Measurements from ENCODE around the gene MPPED1. TPM values are rescaled to one million over a fixed set of nuclear protein-coding genes. Genes with fewer than 3 reads are reported as not detected.

The MPPED1 gene
- total RNA-seq, 1 experiment from 2014 or later: not detected

- H3K79me2 ChIP-seq (ENCODE audit: low read depth): no peaks in the 10 kb centered on the region
- H2AFZ ChIP-seq: no peak overlapping the region
- intact Hi-C loops (cut with micrococcal nuclease; ENCODE audit: unreplicated experiment): no loop called here
- TF ChIP-seq, protein P1, sequence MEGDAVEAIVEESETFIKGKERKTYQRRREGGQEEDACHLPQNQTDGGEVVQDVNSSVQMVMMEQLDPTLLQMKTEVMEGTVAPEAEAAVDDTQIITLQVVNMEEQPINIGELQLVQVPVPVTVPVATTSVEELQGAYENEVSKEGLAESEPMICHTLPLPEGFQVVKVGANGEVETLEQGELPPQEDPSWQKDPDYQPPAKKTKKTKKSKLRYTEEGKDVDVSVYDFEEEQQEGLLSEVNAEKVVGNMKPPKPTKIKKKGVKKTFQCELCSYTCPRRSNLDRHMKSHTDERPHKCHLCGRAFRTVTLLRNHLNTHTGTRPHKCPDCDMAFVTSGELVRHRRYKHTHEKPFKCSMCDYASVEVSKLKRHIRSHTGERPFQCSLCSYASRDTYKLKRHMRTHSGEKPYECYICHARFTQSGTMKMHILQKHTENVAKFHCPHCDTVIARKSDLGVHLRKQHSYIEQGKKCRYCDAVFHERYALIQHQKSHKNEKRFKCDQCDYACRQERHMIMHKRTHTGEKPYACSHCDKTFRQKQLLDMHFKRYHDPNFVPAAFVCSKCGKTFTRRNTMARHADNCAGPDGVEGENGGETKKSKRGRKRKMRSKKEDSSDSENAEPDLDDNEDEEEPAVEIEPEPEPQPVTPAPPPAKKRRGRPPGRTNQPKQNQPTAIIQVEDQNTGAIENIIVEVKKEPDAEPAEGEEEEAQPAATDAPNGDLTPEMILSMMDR (conservative IDR thresholded peaks at IDR 0.05): no peak
- TF ChIP-seq EZH2 (IDR thresholded peaks at IDR 0.05; ENCODE audit: low read depth): no peak
- no peaks in the 10 kb centered on the region for H3K36me3 ChIP-seq (ENCODE audit: low read depth)
- BruUV-seq (replicated peaks): no TSS peak
- H3F3A ChIP-seq (ENCODE audit: insufficient read depth, low read depth): no peaks in the 10 kb centered on the region
- H3K9me3 ChIP-seq (ENCODE audit: insufficient read depth, low read depth): no peaks in the 10 kb centered on the region
- ChIA-PET CTCF (no interaction called here), POLR2A (ENCODE audit: unreplicated experiment) (no interaction called here)
- H4K20me1 ChIP-seq (ENCODE audit: insufficient read depth): no peaks in the 10 kb centered on the region
- H3K4me2 ChIP-seq: no peak overlapping the region
- no peak overlapping the region for H3K4me3 ChIP-seq
- H3K27ac ChIP-seq: no peak overlapping the region
- no peaks in the 10 kb centered on the region for H3K4me1 ChIP-seq (replicated peaks; ENCODE audit: insufficient read depth)
- peaks cover 99% of the 10 kb centered on the region for H3K27me3 ChIP-seq (ENCODE audit: insufficient read depth, low read depth)
- DNase-seq: no peak
- H3K9me2 ChIP-seq (ENCODE audit: insufficient read depth): no peaks in the 10 kb centered on the region
Observed at GRCh38 chr22:43529461-43529860, 117.6 kb downstream of the MPPED1 start.

- Histone ChIP-seq H3K27ac (no peak overlapping the region), H3K4me1 (replicated peaks; ENCODE audit: insufficient read depth) (no peaks in the 10 kb centered on the region), H3K4me3 (no peak overlapping the region), H3K79me2 (ENCODE audit: low read depth) (no peaks in the 10 kb centered on the region), H3K4me2 (no peak overlapping the region), H4K20me1 (ENCODE audit: insufficient read depth) (no peaks in the 10 kb centered on the region), H3K36me3 (ENCODE audit: low read depth) (no peaks in the 10 kb centered on the region), H3K9me2 (ENCODE audit: insufficient read depth) (no peaks in the 10 kb centered on the region), H3F3A (ENCODE audit: insufficient read depth, low read depth) (no peaks in the 10 kb centered on the region), H3K27me3 (ENCODE audit: insufficient read depth, low read depth) (peaks cover 99% of the 10 kb centered on the region), H3K9me3 (ENCODE audit: insufficient read depth, low read depth) (no peaks in the 10 kb centered on the region), H2AFZ (no peak overlapping the region)
- intact Hi-C loops (cut with micrococcal nuclease; ENCODE audit: unreplicated experiment): no loop called here
- no peak for TF ChIP-seq EZH2 (IDR thresholded peaks at IDR 0.05; ENCODE audit: low read depth)
- TF ChIP-seq, protein P1 (conservative IDR thresholded peaks at IDR 0.05): no peak
- DNase-seq: no peak
- no TSS peak for BruUV-seq (replicated peaks)
- ChIA-PET CTCF (no interaction called here), POLR2A (ENCODE audit: unreplicated experiment) (no interaction called here)
Observed at GRCh38 chr22:43529934-43530333, 118.1 kb downstream of the MPPED1 start.

DNA sequence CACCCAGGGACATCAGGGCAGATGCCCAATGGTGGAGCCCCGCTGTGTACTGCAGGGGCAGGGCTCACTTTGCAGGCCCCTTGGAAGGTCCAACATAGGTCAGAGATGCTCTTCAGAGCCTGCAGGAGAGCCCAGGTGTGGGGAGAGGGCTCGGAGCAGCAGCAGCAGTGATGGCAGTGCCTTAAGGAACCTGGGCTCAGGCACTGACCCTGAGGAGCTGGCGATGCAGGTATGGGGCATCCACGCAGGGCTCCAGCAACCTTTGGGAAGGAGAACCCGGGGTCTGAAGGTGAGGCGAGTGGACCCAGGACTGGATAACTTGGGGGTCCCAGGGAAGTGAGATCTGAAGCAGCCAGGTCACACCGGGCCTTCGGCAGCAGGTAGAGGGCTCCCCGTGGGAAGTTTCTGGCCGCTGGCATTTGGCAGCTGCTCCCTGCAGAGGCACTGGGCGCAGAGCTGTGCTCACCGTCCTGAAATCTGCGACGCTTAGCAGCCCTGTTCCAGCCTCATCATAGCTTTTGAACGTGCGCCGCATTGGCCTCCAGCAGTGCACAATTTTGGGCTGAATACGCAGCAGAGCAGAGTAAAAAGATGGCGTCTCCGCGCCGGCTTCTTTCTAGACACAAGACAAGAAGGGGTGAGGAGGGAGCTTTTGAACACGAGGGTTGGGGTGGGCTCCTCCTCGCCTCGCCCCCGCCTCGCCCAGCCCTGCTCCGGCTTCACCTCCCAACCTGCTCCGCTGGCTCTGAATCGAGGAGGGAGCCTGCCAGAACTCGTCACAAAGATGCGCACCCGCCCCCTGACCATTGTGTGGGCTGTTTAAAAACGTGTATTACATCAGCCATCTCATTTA, 118.8 kb downstream of the MPPED1 start:
- CTCF ChIA-PET: no interaction called here

More for the DNA sequence above, 118.8 kb downstream of the MPPED1 start:
- Histone ChIP-seq H3K9me3 (ENCODE audit: insufficient read depth, low read depth) (no peaks in the 10 kb centered on the region), H2AFZ (no peak overlapping the region), H3F3A (ENCODE audit: insufficient read depth, low read depth) (no peaks in the 10 kb centered on the region), H3K36me3 (ENCODE audit: low read depth) (no peaks in the 10 kb centered on the region), H3K27ac (no peak overlapping the region), H3K4me2 (no peak overlapping the region), H3K4me1 (replicated peaks; ENCODE audit: insufficient read depth) (no peaks in the 10 kb centered on the region), H3K79me2 (ENCODE audit: low read depth) (no peaks in the 10 kb centered on the region), H3K9me2 (ENCODE audit: insufficient read depth) (no peaks in the 10 kb centered on the region), H4K20me1 (ENCODE audit: insufficient read depth) (no peaks in the 10 kb centered on the region), H3K4me3 (no peak overlapping the region), H3K27me3 (ENCODE audit: insufficient read depth, low read depth) (peaks cover 99% of the 10 kb centered on the region)
- no peak for TF ChIP-seq EZH2 (IDR thresholded peaks at IDR 0.05; ENCODE audit: low read depth)
- TF ChIP-seq, protein P1 (conservative IDR thresholded peaks at IDR 0.05): no peak
- POLR2A ChIA-PET (ENCODE audit: unreplicated experiment): no interaction called here
- DNase-seq: no peak
- intact Hi-C loops (cut with micrococcal nuclease; ENCODE audit: unreplicated experiment): no loop called here
- BruUV-seq (replicated peaks): no TSS peak
